HepG2 (cell line): ENCODE data around the gene GRID1. TPM values are rescaled to one million over a fixed set of nuclear protein-coding genes. Genes with fewer than 3 reads are reported as not detected.

Experiments used
- ATAC-seq: fragments of 200-7000 bp; cut with Tn5 transposase; 3 replicates; pipeline ENCODE4 v1.9.1; 2020; ENCODE audit warnings: mild to moderate bottlenecking, moderate library complexity
- BruUV-seq: library from RNA; stranded (reverse); fragments of 400-500 nt; replicated peaks from 2 replicates; lab custom pipeline; 2021; lab: Mats Ljungman, UMichigan
- CTCF ChIA-PET: fragments of 300-600 bp; formaldehyde crosslinking; extraction: SDS; loops from one replicate; lab custom pipeline; 2021; ENCODE audit warnings: low total read pairs, inconsistent platforms, low intra/inter-chr PET ratio; lab: Yijun Ruan, JAX
- POLR2A ChIA-PET: fragments of 350-600 bp; sonication (Branson Sonifier 250); formaldehyde crosslinking; loops from one replicate; lab custom pipeline; 2020; ENCODE audit warnings: antibody characterized with exemption, inconsistent platforms; lab: Yijun Ruan, JAX
- DNase-seq: peaks from one replicate; pipeline ENCODE4 v3.0.0-alpha.2; 2015; ENCODE audit warnings: low spot score
- FAIRE-seq: peaks from 3 replicates; lab custom pipeline; 2011; peaks lifted over from hg19 to GRCh38; lab: Jason Lieb, UNC
- H2AFZ ChIP-seq: one replicate; pipeline ENCODE4 v1.6.1; 2011; ENCODE audit warnings: low read length, inconsistent platforms
- H3K27ac ChIP-seq: fragments of 300-600 bp; 3 replicates; pipeline ENCODE4 v1.8.0; 2011; ENCODE audit warnings: mixed run types, mild to moderate bottlenecking, mixed read lengths, low read length, inconsistent platforms; ENCODE audit not compliant: insufficient read depth; ENCODE audit errors: extremely low read length
- H3K27me3 ChIP-seq, 2 experiments: fragments of 200-600 bp in 1 of 2; 2 replicates in 1 of 2; 3 replicates in 1 of 2; pipeline versions ENCODE4 v1.6.0 to v1.8.0; 2011; ENCODE audit warnings: low read length in 2 of 2, mild to moderate bottlenecking in 2 of 2, moderate library complexity in 2 of 2, inconsistent platforms in 1 of 2; ENCODE audit not compliant: insufficient read depth in 2 of 2, control insufficient read depth in 1 of 2
- H3K36me3 ChIP-seq, 2 experiments: fragments of 200-600 bp in 1 of 2; replicated peaks in 1 of 2; 2 replicates in 1 of 2; 3 replicates in 1 of 2; pipeline versions ENCODE4 v1.5.1 to v1.8.0; 2011; ENCODE audit warnings: low read length in 2 of 2, inconsistent platforms in 1 of 2; ENCODE audit not compliant: insufficient read depth in 2 of 2, control insufficient read depth in 1 of 2
- H3K4me1 ChIP-seq: 2 replicates; pipeline ENCODE4 v1.5.1; 2012; ENCODE audit warnings: low read length, inconsistent platforms; ENCODE audit not compliant: insufficient read depth
- H3K4me2 ChIP-seq: 2 replicates; pipeline ENCODE4 v1.6.0; 2011; ENCODE audit warnings: low read depth, low read length, inconsistent platforms
- H3K4me3 ChIP-seq, 3 experiments: fragments of 200-600 bp in 1 of 3; sonication (generic), shearing (Covaris generic) in 1 of 3; replicated peaks in 1 of 3; 2 replicates each; pipeline ENCODE4 v1.5.1; 2011 to 2016; ENCODE audit warnings: low read length in 3 of 3, inconsistent platforms in 2 of 3, low read depth in 2 of 3, mild to moderate bottlenecking in 2 of 3, control low read depth in 1 of 3, mixed read lengths in 1 of 3; ENCODE audit not compliant: insufficient read depth in 1 of 3
- H3K79me2 ChIP-seq: one replicate; pipeline ENCODE4 v1.6.1; 2011; ENCODE audit warnings: low read length, inconsistent platforms; ENCODE audit not compliant: insufficient read depth
- H3K9ac ChIP-seq: 2 replicates; pipeline ENCODE4 v1.6.0; 2011; ENCODE audit warnings: mild to moderate bottlenecking, low read depth, low read length, inconsistent platforms; ENCODE audit not compliant: insufficient read depth
- H3K9me3 ChIP-seq: 2 replicates; pipeline ENCODE4 v1.5.1; 2012; ENCODE audit warnings: mild to moderate bottlenecking, low read length
- H4K20me1 ChIP-seq: 2 replicates; pipeline ENCODE4 v1.6.0; 2011; ENCODE audit warnings: inconsistent platforms, mild to moderate bottlenecking, low read length, moderate library complexity; ENCODE audit not compliant: insufficient read depth
- POLR2A ChIP-seq, 2 experiments: IDR thresholded peaks; 2 replicates each; pipeline ENCODE4 v1.6.1; 2011; ENCODE audit warnings: low read depth in 2 of 2, low read length in 2 of 2, mild to moderate bottlenecking in 1 of 2, moderate library complexity in 1 of 2; ENCODE audit not compliant: insufficient read depth in 1 of 2
- SALL2 ChIP-seq: sonication (generic); formaldehyde crosslinking; IDR thresholded peaks from 2 replicates; pipeline ENCODE4 v1.8.1; 2023; ENCODE audit warnings: mild to moderate bottlenecking, missing genetic modification reagents, inconsistent platforms
- ZBTB14 ChIP-seq: sonication (generic); formaldehyde crosslinking; IDR thresholded peaks from 2 replicates; pipeline ENCODE4 v1.4.0; 2020; ENCODE audit warnings: missing genetic modification reagents
- ZNF496 ChIP-seq: sonication (generic); formaldehyde crosslinking; IDR thresholded peaks from 2 replicates; pipeline ENCODE4 v1.8.1; 2023; ENCODE audit warnings: mild to moderate bottlenecking, moderate library complexity, missing genetic modification reagents; ENCODE audit not compliant: insufficient replicate concordance
- ZNF780A ChIP-seq: sonication (generic); formaldehyde crosslinking; IDR thresholded peaks from 2 replicates; pipeline ENCODE4 v1.8.0; 2022; ENCODE audit warnings: mild to moderate bottlenecking, missing genetic modification reagents, moderate library complexity
- WGBS: methylation state at CpG from one replicate; pipeline ENCODE4 v1.1.6; 2017; ENCODE audit warnings: low lambda C conversion rate; 5-methylcytosine and 5-hydroxymethylcytosine counted together
- in situ Hi-C: cut with HindIII; loops from 2 replicates; pipeline ENCODE4 v1.10.0; 2017; ENCODE audit warnings: low pct_unique_long_range_greater_than_20kb; ENCODE audit not compliant: extremely low pct_ligation_motif_present
- intact Hi-C: fragments of 100-400 bp; cut with micrococcal nuclease; formaldehyde crosslinking; loops from one replicate; pipeline ENCODE4 v1.10.0; 2022; ENCODE audit not compliant: unreplicated experiment
- polyA plus RNA-seq, 8 experiments: library from polyadenylated mRNA; depleted of rRNA in 3 of 8; stranded (reverse) in 7 of 8; unstranded in 1 of 8; fragments of >200 nt; fragmentation: Illumina TruSeq in 4 of 8; extraction: Trizol in 4 of 8; gene quantifications; 2 replicates each; pipeline versions ENCODE4 v1.2.1 to v1.2.3, GENCODE V29; 2011 to 2016; ENCODE audit warnings: low read depth in 4 of 8, missing spikeins in 1 of 8, mixed read lengths in 1 of 8; ENCODE audit not compliant: insufficient read depth in 1 of 8
- total RNA-seq, 5 experiments: library from RNA; depleted of rRNA; stranded (reverse); fragments of >200 nt; fragmentation: Illumina TruSeq; extraction: Trizol; gene quantifications; 2 replicates each; pipeline ENCODE4 v1.2.3, GENCODE V29; 2016; ENCODE audit warnings: low read depth in 1 of 5
- TF ChIP-seq, protein P1 (sequence below): sonication (generic); formaldehyde crosslinking; IDR thresholded peaks from 2 replicates; pipeline ENCODE4 v1.5.1; 2020; ENCODE audit warnings: mild to moderate bottlenecking, missing genetic modification reagents, borderline replicate concordance

The GRID1 gene
- total and polyA plus RNA-seq, 2 of the 13 experiments (the other 11 are each of a cell fraction or from before 2014, with no cell fraction given): 0.05 TPM; not detected in 1

DNA sequence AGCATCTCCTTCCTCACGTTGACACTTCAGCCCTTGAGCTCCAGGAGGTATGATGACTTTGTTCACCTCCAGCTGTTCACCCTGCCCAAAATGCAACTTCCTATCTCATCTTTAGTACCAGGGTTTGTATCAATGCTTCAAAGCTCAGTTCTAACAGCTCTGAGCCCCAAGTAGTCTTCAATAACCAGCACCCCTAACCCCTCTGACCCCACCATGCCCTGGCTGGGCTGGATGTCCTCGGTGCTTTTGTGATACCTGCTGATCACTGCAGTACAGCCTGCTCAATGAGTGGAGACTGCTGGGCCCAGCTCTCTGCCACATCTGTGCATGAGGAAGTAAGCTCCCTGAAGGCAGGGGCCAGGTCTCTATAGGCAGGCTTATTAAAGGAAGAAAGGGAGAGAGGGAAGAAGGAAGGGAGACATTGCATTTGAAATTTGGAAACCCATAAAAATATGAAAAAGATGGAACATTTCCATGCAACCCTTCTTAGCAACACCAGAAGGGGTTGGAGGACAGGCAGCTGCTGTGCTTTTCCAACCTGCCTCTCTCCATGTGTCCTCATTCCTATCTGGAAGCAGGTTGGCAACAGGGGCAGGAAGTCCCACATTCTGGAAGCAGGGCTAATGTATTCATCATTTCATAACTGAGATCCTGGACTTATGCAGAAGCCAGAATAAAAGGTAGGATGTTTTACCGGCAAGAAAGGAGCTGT is 756.1 kb downstream of the GRID1 start:
- H3K4me1 ChIP-seq: no peaks in the 10 kb centered on the region
- no peaks in the 10 kb centered on the region for H3K9me3 ChIP-seq
- FAIRE-seq: no peak
- H4K20me1 ChIP-seq: no peaks in the 10 kb centered on the region
- 0% methylated on average over 3 of the region's 3 CpGs for WGBS
- in situ Hi-C loops (no loop called here), intact Hi-C loops (no loop called here)
- ChIA-PET CTCF (no interaction called here), POLR2A (no interaction called here)
- 0 out of 5 replicates have a peak, but pooled peaks cover 0 to 13% of the 10 kb centered on the region in 2 experiments for H3K27me3 ChIP-seq
- no peaks in the 10 kb centered on the region for H3K79me2 ChIP-seq
- no peak for ATAC-seq
- H3K36me3 ChIP-seq: no peaks in the 10 kb centered on the region
- TF ChIP-seq, protein P1, sequence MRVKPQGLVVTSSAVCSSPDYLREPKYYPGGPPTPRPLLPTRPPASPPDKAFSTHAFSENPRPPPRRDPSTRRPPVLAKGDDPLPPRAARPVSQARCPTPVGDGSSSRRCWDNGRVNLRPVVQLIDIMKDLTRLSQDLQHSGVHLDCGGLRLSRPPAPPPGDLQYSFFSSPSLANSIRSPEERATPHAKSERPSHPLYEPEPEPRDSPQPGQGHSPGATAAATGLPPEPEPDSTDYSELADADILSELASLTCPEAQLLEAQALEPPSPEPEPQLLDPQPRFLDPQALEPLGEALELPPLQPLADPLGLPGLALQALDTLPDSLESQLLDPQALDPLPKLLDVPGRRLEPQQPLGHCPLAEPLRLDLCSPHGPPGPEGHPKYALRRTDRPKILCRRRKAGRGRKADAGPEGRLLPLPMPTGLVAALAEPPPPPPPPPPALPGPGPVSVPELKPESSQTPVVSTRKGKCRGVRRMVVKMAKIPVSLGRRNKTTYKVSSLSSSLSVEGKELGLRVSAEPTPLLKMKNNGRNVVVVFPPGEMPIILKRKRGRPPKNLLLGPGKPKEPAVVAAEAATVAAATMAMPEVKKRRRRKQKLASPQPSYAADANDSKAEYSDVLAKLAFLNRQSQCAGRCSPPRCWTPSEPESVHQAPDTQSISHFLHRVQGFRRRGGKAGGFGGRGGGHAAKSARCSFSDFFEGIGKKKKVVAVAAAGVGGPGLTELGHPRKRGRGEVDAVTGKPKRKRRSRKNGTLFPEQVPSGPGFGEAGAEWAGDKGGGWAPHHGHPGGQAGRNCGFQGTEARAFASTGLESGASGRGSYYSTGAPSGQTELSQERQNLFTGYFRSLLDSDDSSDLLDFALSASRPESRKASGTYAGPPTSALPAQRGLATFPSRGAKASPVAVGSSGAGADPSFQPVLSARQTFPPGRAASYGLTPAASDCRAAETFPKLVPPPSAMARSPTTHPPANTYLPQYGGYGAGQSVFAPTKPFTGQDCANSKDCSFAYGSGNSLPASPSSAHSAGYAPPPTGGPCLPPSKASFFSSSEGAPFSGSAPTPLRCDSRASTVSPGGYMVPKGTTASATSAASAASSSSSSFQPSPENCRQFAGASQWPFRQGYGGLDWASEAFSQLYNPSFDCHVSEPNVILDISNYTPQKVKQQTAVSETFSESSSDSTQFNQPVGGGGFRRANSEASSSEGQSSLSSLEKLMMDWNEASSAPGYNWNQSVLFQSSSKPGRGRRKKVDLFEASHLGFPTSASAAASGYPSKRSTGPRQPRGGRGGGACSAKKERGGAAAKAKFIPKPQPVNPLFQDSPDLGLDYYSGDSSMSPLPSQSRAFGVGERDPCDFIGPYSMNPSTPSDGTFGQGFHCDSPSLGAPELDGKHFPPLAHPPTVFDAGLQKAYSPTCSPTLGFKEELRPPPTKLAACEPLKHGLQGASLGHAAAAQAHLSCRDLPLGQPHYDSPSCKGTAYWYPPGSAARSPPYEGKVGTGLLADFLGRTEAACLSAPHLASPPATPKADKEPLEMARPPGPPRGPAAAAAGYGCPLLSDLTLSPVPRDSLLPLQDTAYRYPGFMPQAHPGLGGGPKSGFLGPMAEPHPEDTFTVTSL (CRISPR knock-in tag): no peak
- no peak for TF ChIP-seq ZNF496
- TF ChIP-seq SALL2 (CRISPR knock-in tag): no peak
- TF ChIP-seq POLR2A (IDR thresholded peaks at IDR 0.05; ENCODE audit: insufficient read depth in 1 of 2, low read depth in 2 of 2, low read length in 2 of 2): no peak
- TF ChIP-seq ZNF780A (CRISPR knock-in tag): no peak
- TF ChIP-seq ZBTB14 (CRISPR knock-in tag): no peak
- H3K4me3 ChIP-seq: no peak overlapping the region
- H3K27ac ChIP-seq: no peak overlapping the region
- H2AFZ ChIP-seq: no peak overlapping the region
- no peak for DNase-seq
- no peak overlapping the region for H3K4me2 ChIP-seq
- no TSS peak for BruUV-seq
- no peak overlapping the region for H3K9ac ChIP-seq
